ENCODE results near the gene CCDC116.
A peak's percentile ranks its signal among the peaks of the same experiment; 100 is the strongest.

DNA sequence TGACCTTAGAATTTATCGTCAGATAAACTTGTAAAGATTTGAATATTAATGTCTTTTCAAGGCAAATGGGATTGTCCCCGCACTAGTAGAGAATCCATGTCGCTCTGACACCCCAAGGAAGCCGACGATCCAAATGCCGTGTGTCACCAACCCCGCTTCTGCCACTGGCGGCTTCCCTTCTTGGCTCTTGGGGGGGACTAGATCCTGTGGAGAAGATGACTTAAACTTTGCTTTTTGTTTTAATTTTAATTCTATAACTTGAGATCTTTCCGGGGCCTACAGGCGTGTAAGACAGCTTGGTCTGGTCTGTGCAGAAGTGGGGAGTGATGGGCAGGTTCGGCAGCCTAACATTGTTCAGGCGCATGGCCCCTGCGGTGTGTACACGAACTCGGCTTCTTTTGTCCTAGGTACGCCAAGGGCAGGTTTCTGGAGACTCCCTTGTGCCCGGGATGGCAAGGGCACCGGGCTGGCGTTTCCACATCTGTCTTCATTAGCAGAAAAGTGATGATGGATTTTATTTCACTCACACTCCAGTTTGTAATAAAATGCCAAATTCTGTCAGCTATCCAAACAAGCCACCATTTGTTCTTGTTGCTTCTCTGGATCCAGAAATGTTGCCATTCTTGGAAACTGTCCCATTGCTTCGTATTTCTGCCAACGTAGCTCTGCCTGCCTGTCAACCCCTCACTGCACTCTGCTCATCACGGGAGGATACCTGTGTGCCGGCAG lies 9.5 kb upstream of the CCDC116 start:
- TF ChIP-seq EZH2 (IDR thresholded peaks at IDR 0.05; ENCODE audit: borderline replicate concordance, control insufficient read depth, low read depth, low read length) (no peak), POLR2A (IDR thresholded peaks at IDR 0.05; ENCODE audit: low read depth, low read length) (peak; percentile 9; the same call in 1 of the 2 replicates), TCF12 (IDR thresholded peaks at IDR 0.05; ENCODE audit: low read depth, low read length) (no peak), MAX (IDR thresholded peaks at IDR 0.05; ENCODE audit: low read depth, low read length) (no peak)
- TF ChIP-seq, protein P1, sequence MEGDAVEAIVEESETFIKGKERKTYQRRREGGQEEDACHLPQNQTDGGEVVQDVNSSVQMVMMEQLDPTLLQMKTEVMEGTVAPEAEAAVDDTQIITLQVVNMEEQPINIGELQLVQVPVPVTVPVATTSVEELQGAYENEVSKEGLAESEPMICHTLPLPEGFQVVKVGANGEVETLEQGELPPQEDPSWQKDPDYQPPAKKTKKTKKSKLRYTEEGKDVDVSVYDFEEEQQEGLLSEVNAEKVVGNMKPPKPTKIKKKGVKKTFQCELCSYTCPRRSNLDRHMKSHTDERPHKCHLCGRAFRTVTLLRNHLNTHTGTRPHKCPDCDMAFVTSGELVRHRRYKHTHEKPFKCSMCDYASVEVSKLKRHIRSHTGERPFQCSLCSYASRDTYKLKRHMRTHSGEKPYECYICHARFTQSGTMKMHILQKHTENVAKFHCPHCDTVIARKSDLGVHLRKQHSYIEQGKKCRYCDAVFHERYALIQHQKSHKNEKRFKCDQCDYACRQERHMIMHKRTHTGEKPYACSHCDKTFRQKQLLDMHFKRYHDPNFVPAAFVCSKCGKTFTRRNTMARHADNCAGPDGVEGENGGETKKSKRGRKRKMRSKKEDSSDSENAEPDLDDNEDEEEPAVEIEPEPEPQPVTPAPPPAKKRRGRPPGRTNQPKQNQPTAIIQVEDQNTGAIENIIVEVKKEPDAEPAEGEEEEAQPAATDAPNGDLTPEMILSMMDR (IDR thresholded peaks at IDR 0.05 in 2 of 3, conservative IDR thresholded peaks at IDR 0.05 in 1 of 3; ENCODE audit: control insufficient read depth in 2 of 3, extremely low read depth in 1 of 3, insufficient read depth in 1 of 3, low read depth in 3 of 3, low read length in 3 of 3) = no peak
